Thyroid gland (tissue), 4 donors: Measurements from ENCODE around the gene GID4. TPM values are rescaled to one million over a fixed set of nuclear protein-coding genes. Genes with fewer than 3 reads are reported as not detected.

Experiments
- DNase-seq, 2 donors: peaks; one replicate each; pipeline ENCODE4 v3.0.0-alpha.2; 2019
- H3K27ac ChIP-seq, 3 donors: fragments of 200-600 bp; sonication (generic); 1 replicate in 2 of 3; 2 replicates in 1 of 3; pipeline ENCODE4 v1.5.1; 2016 to 2019; ENCODE audit warnings: mild to moderate bottlenecking in 1 of 3, moderate library complexity in 1 of 3
- H3K27me3 ChIP-seq: fragments of 200-600 bp; sonication (generic); one replicate; pipeline ENCODE4 v1.5.1; 2019
- H3K36me3 ChIP-seq, 2 donors: fragments of 200-600 bp; sonication (generic); one replicate each; pipeline ENCODE4 v1.5.1; 2016 to 2019
- H3K4me1 ChIP-seq, 2 donors: fragments of 200-600 bp; sonication (generic); one replicate each; pipeline ENCODE4 v1.5.1; 2017 to 2019
- H3K4me3 ChIP-seq, 3 donors: fragments of 200-600 bp; sonication (generic); replicated peaks in 1 of 3; 1 replicate in 2 of 3; 2 replicates in 1 of 3; pipeline ENCODE4 v1.5.1; 2016; ENCODE audit warnings: mild to moderate bottlenecking in 1 of 3
- H3K9me3 ChIP-seq: fragments of 200-600 bp; sonication (generic); one replicate; pipeline ENCODE4 v1.5.1; 2017
- POLR2A ChIP-seq, 2 donors: fragments of 450-650 bp; IDR thresholded peaks; one replicate each; pipeline ENCODE4 v1.6.1; 2017; ENCODE audit warnings: antibody characterized with exemption in 2 of 2, mild to moderate bottlenecking in 2 of 2, moderate library complexity in 1 of 2
- WGBS, 2 donors: methylation state at CpG; one replicate each; pipeline ENCODE4 v1.1.5; 2017; 5-methylcytosine and 5-hydroxymethylcytosine counted together
- intact Hi-C: fragments of 100-400 bp; cut with DNase I; formaldehyde crosslinking; loops from one replicate; pipeline ENCODE4 v1.15.1; 2023
- total RNA-seq, 4 donors: library from RNA; depleted of rRNA; stranded (reverse); fragments of >200 nt; gene quantifications; one replicate each; pipeline ENCODE4 v1.2.3, GENCODE V29; 2016
- TF ChIP-seq, protein P1 (sequence below), 6 experiments: fragments of 200-600 bp in 3 of 6; fragments of 450-650 bp in 3 of 6; sonication (generic) in 3 of 6; IDR thresholded peaks; one replicate each; pipeline ENCODE4 v1.5.1; 2016 to 2019; ENCODE audit warnings: antibody characterized with exemption in 6 of 6, mild to moderate bottlenecking in 2 of 6, inconsistent platforms in 1 of 6, moderate library complexity in 1 of 6

The GID4 gene
- total RNA-seq, 4 donors from 2014 or later = 12.6 to 16.8 (median 13.5) TPM

DNA sequence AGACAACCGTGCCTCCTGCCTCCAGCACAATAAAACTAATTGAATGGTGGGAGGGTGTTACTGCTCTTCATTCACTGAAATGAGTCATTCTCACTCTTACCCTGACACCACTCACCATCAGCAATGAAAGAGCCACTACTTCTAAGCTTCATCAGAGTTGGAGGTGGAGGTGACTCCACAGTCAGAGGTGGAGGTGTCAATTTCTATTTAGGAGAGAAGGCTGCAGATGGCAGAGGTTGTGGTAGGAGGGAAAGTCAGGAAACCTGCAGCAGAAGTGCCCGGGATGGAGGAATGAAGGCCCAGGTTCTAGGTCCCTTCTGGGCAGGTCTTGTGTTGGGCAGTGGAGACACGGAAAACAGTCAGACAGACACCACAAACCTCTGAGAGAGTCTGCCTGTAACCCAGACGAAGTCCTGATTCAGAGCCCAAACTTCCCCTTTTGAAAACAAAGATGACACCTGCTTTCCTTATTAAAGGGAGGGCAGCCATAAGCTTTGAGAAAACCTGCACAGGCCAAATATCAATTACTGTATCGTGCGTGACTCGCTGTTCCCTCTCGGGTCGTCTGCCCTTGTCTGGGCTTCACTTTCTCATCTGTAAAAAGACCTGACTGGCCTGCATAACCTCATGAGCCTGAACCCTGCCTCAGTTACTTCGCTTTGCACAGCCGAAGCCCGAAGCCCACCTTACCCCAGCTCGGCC lies 908 bp upstream of the GID4 start:
- intact Hi-C loops = loop anchor here (10.0 kb wide), 3 partner anchors 63 to 183 kb away; partner anchors contain the start of genes DRC3 and TOM1L2
- H3K27me3 ChIP-seq = no peaks in the 10 kb centered on the region
- TF ChIP-seq, protein P1, sequence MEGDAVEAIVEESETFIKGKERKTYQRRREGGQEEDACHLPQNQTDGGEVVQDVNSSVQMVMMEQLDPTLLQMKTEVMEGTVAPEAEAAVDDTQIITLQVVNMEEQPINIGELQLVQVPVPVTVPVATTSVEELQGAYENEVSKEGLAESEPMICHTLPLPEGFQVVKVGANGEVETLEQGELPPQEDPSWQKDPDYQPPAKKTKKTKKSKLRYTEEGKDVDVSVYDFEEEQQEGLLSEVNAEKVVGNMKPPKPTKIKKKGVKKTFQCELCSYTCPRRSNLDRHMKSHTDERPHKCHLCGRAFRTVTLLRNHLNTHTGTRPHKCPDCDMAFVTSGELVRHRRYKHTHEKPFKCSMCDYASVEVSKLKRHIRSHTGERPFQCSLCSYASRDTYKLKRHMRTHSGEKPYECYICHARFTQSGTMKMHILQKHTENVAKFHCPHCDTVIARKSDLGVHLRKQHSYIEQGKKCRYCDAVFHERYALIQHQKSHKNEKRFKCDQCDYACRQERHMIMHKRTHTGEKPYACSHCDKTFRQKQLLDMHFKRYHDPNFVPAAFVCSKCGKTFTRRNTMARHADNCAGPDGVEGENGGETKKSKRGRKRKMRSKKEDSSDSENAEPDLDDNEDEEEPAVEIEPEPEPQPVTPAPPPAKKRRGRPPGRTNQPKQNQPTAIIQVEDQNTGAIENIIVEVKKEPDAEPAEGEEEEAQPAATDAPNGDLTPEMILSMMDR (IDR thresholded peaks at IDR 0.05) = no peak
- no peak for TF ChIP-seq POLR2A (IDR thresholded peaks at IDR 0.05)
- 5 to 8% methylated on average over 13 of the region's 13 CpGs for WGBS, 2 donors
- peaks cover 26 to 32% of the 10 kb centered on the region in 2 donors for H3K4me1 ChIP-seq
- H3K9me3 ChIP-seq = no peaks in the 10 kb centered on the region
- peak overlapping the region in 2 of 3 donors; percentile 43 to 71 for H3K27ac ChIP-seq
- DNase-seq = no peak
- H3K36me3 ChIP-seq = no peaks in the 10 kb centered on the region
- H3K4me3 ChIP-seq = peak overlapping the region; percentile 41 to 88 (median 69)

DNA sequence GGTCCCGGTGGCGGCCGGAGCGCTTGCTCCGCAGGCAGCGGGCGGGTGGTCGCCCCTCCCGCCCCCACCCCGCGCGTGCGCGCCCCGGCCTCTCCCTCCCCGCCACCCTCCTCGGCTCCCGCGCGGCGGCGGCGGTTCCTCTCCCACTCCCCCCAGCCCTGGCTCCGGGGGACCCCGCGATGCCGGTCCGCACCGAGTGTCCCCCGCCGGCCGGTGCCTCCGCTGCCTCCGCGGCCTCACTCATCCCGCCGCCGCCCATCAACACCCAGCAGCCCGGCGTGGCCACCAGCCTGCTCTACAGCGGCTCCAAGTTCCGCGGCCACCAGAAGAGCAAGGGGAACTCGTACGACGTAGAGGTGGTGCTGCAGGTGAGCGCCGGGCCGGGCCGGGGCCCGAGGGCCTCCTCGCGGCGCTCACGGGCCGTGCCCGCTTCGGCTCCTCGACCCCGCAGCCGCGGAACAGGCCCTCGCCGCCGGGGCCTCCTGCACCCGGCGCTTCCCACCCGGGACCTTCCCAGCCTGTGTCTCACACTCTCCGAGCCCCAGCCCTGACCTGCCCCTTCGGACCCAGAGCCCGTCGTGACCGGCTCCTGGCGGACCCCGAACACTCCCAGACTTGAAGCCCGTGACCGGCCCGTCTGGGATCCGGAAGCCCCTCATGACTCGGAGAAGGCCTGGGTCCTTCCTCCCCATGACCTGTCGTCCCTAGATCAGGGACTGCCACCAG lies 490 bp downstream of the GID4 start:
- intact Hi-C loops = loop anchor here (10.0 kb wide), 3 partner anchors 65 to 185 kb away; partner anchors contain the start of genes DRC3 and TOM1L2
- H3K27ac ChIP-seq = peak overlapping the region; percentile 26 to 87 (median 55)
- TF ChIP-seq, protein P1 (IDR thresholded peaks at IDR 0.05) = no peak
- TF ChIP-seq POLR2A (IDR thresholded peaks at IDR 0.05) = no peak
- peak; percentile 41 to 51 for DNase-seq
- H3K36me3 ChIP-seq = no peaks in the 10 kb centered on the region
- no peaks in the 10 kb centered on the region for H3K27me3 ChIP-seq
- H3K4me3 ChIP-seq = peak overlapping the region; percentile 61 to 88 (median 65)
- peaks cover 26 to 32% of the 10 kb centered on the region in 2 donors for H3K4me1 ChIP-seq
- H3K9me3 ChIP-seq = no peaks in the 10 kb centered on the region
- 0 to 1% methylated on average over 5 to 14 of the region's 81 CpGs for WGBS, 2 donors

DNA sequence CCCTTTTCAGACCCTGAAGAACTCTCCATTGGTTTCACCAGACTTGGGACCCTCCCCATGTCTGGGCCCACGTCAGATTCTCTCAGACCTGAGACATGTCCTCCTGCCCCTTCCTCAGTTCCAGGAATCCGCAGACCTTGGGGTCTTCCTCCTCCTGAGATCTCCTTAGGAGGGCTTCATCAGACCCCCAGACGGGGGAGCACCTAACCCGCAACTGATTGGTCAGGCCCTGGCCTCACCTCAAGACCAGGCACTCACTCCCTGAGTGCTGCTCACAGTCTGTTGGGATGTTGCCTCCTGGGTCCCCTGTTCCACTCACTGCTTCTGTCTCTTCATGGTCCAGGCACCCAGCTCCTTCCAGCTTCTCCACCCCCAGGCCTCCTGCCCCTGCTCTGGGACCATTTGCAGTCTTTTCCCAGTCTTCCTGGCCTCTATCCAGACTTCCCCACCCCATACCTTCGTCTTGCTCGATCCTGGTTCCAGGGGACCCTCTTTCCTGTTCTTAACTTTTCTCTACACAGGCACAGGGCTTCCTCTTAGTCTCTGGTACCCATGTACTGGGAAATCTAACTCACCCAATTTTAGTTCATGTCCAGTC lies 1.2 kb downstream of the GID4 start:
- Histone ChIP-seq H3K36me3 (no peaks in the 10 kb centered on the region), H3K4me3 (peak overlapping the region; percentile 61 to 88 (median 65)), H3K4me1 (peaks cover 26 to 32% of the 10 kb centered on the region in 2 donors), H3K27me3 (no peaks in the 10 kb centered on the region), H3K9me3 (no peaks in the 10 kb centered on the region), H3K27ac (peak overlapping the region in 2 of 3 donors; percentile 55 to 87)
- WGBS, 2 donors = 22 to 30% methylated on average over 6 of the region's 6 CpGs
- DNase-seq = no peak
- TF ChIP-seq POLR2A (IDR thresholded peaks at IDR 0.05) = no peak
- TF ChIP-seq, protein P1 (IDR thresholded peaks at IDR 0.05) = no peak
- intact Hi-C loops = no loop called here

DNA sequence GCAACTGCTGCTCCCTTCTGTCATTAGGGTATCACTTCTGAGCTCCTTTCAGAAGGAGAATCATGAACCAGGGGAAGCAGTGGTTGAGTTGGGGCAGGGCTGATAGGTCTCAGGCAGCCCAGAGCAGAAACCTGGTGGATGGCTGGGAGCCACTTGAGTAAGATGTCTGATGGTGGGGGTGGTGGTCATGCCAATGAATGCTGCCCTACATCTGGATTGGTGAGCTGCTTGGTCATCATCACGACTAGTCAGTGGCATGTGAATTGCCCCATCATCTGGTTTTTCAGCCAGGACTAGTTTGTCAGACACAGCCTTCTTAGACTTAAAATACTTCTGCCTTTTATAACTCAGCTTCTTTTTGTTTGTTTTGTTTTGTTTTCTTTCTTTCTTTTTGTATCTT lies 2.6 kb downstream of the GID4 start:
- TF ChIP-seq, protein P1 (IDR thresholded peaks at IDR 0.05) = no peak
- no peak for TF ChIP-seq POLR2A (IDR thresholded peaks at IDR 0.05)
- H3K4me3 ChIP-seq = no peak overlapping the region
- 40 to 72% methylated on average over 1 of the region's 1 CpG for WGBS, 2 donors
- H3K36me3 ChIP-seq = no peaks in the 10 kb centered on the region
- H3K27ac ChIP-seq = no peak overlapping the region
- H3K4me1 ChIP-seq = peaks cover 26 to 32% of the 10 kb centered on the region in 2 donors
- DNase-seq = no peak
- H3K9me3 ChIP-seq = no peaks in the 10 kb centered on the region
- H3K27me3 ChIP-seq = no peaks in the 10 kb centered on the region
- intact Hi-C loops = no loop called here
